ENCODE measurements around the gene VDR. TPM values are rescaled to one million over a fixed set of nuclear protein-coding genes. Genes with fewer than 3 reads are reported as not detected.

VDR gene
- total and polyA plus RNA-seq, 2 donors (not counting 1 experiment from before 2014, with no cell fraction given): 16.2 to 24.4 TPM

GRCh38 chr12:47899466-47899865 is 5.3 kb downstream of the VDR start:
- Histone ChIP-seq H2AFZ (ENCODE audit: low read length) (no peak overlapping the region), H3K4me2 (ENCODE audit: extremely low read depth, insufficient read depth, low read length) (no peak overlapping the region), H3K4me1 (ENCODE audit: control insufficient read depth, extremely low read depth, insufficient read depth, low read length) (peaks cover 18% of the 10 kb centered on the region), H3K36me3 (ENCODE audit: control insufficient read depth, insufficient read depth, low read length) (peaks cover 3% of the 10 kb centered on the region), H3K79me2 (ENCODE audit: control insufficient read depth, insufficient read depth, low read length) (peaks cover 16% of the 10 kb centered on the region), H3K27me3 (ENCODE audit: control insufficient read depth, insufficient read depth, low read length) (no peaks in the 10 kb centered on the region), H3K4me3 (replicated peaks in 1 of 4; ENCODE audit: control extremely low read depth in 1 of 4, insufficient read depth in 1 of 4, low read depth in 3 of 4, low read length in 4 of 4) (no peak overlapping the region), H3K9me3 (ENCODE audit: control insufficient read depth, insufficient read depth, low read depth, low read length) (no peaks in the 10 kb centered on the region), H3K27ac (ENCODE audit: insufficient read depth, low read length) (no peak overlapping the region), H3K9ac (ENCODE audit: insufficient read depth, low read length) (no peak overlapping the region), H4K20me1 (ENCODE audit: control insufficient read depth, extremely low read depth, insufficient read depth, low read length) (no peaks in the 10 kb centered on the region)
- DNase-seq (ENCODE audit: low read depth in 2 of 2): no peak
- TF ChIP-seq CTCF (conservative IDR thresholded peaks at IDR 0.05 in 1 of 2, IDR thresholded peaks at IDR 0.05 in 1 of 2; ENCODE audit: low read depth in 1 of 2, low read length in 2 of 2) (no peak), EZH2 (IDR thresholded peaks at IDR 0.05; ENCODE audit: low read length, missing control alignments) (no peak)

GRCh38 chr12:47896633-47897032 is 8.2 kb downstream of the VDR start:
- Histone ChIP-seq H3K79me2 (ENCODE audit: control insufficient read depth, insufficient read depth, low read length) (peaks cover 9% of the 10 kb centered on the region), H3K9ac (ENCODE audit: insufficient read depth, low read length) (no peak overlapping the region), H3K27me3 (ENCODE audit: control insufficient read depth, insufficient read depth, low read length) (no peaks in the 10 kb centered on the region)

GRCh38 chr12:47896022-47896421 is 8.8 kb downstream of the VDR start:
- no peak overlapping the region for H3K4me2 ChIP-seq (ENCODE audit: extremely low read depth, insufficient read depth, low read length)
- no peak overlapping the region for H3K9ac ChIP-seq (ENCODE audit: insufficient read depth, low read length)
- H3K27ac ChIP-seq (ENCODE audit: insufficient read depth, low read length): no peak overlapping the region
- no peak for DNase-seq (ENCODE audit: low read depth in 2 of 2)
- no peaks in the 10 kb centered on the region for H4K20me1 ChIP-seq (ENCODE audit: control insufficient read depth, extremely low read depth, insufficient read depth, low read length)
- H3K4me1 ChIP-seq (ENCODE audit: control insufficient read depth, extremely low read depth, insufficient read depth, low read length): peaks cover 9% of the 10 kb centered on the region
- H3K36me3 ChIP-seq (ENCODE audit: control insufficient read depth, insufficient read depth, low read length): peaks cover 2% of the 10 kb centered on the region
- no peak overlapping the region for H2AFZ ChIP-seq (ENCODE audit: low read length)
- H3K4me3 ChIP-seq (replicated peaks in 1 of 4; ENCODE audit: control extremely low read depth in 1 of 4, insufficient read depth in 1 of 4, low read depth in 3 of 4, low read length in 4 of 4): no peak overlapping the region
- no peak for TF ChIP-seq EZH2 (IDR thresholded peaks at IDR 0.05; ENCODE audit: low read length, missing control alignments)
- TF ChIP-seq CTCF (conservative IDR thresholded peaks at IDR 0.05 in 1 of 2, IDR thresholded peaks at IDR 0.05 in 1 of 2; ENCODE audit: low read depth in 1 of 2, low read length in 2 of 2): no peak
- H3K9me3 ChIP-seq (ENCODE audit: control insufficient read depth, insufficient read depth, low read depth, low read length): no peaks in the 10 kb centered on the region
- H3K27me3 ChIP-seq (ENCODE audit: control insufficient read depth, insufficient read depth, low read length): no peaks in the 10 kb centered on the region
- H3K79me2 ChIP-seq (ENCODE audit: control insufficient read depth, insufficient read depth, low read length): peaks cover 7% of the 10 kb centered on the region

More at GRCh38 chr12:47896633-47897032, 8.2 kb downstream of the VDR start:
- H3K9me3 ChIP-seq (ENCODE audit: control insufficient read depth, insufficient read depth, low read depth, low read length): no peaks in the 10 kb centered on the region
- H3K27ac ChIP-seq (ENCODE audit: insufficient read depth, low read length): no peak overlapping the region
- no peak overlapping the region for H3K4me2 ChIP-seq (ENCODE audit: extremely low read depth, insufficient read depth, low read length)
- H3K4me1 ChIP-seq (ENCODE audit: control insufficient read depth, extremely low read depth, insufficient read depth, low read length): peaks cover 9% of the 10 kb centered on the region
- H3K4me3 ChIP-seq (replicated peaks in 1 of 4; ENCODE audit: control extremely low read depth in 1 of 4, insufficient read depth in 1 of 4, low read depth in 3 of 4, low read length in 4 of 4): no peak overlapping the region
- no peak overlapping the region for H2AFZ ChIP-seq (ENCODE audit: low read length)
- no peaks in the 10 kb centered on the region for H4K20me1 ChIP-seq (ENCODE audit: control insufficient read depth, extremely low read depth, insufficient read depth, low read length)
- no peak for DNase-seq (ENCODE audit: low read depth in 2 of 2)
- peaks cover 3% of the 10 kb centered on the region for H3K36me3 ChIP-seq (ENCODE audit: control insufficient read depth, insufficient read depth, low read length)
- no peak for TF ChIP-seq CTCF (conservative IDR thresholded peaks at IDR 0.05 in 1 of 2, IDR thresholded peaks at IDR 0.05 in 1 of 2; ENCODE audit: low read depth in 1 of 2, low read length in 2 of 2)
- no peak for TF ChIP-seq EZH2 (IDR thresholded peaks at IDR 0.05; ENCODE audit: low read length, missing control alignments)
